KBM-7 (cell line): ENCODE measurements around the gene FGF5.

Experiments
- DNase-seq: peaks from one replicate; pipeline ENCODE4 v3.0.0-alpha.2; 2015
- in situ Hi-C: fragments of 300-500 bp; cut with MboI; formaldehyde crosslinking; loops from 2 replicates; pipeline ENCODE4 v1.14.3; 2020; ENCODE audit warnings: low sequenced_read_pairs, low pct_unique_long_range_greater_than_20kb, mixed read lengths

The FGF5 gene

GRCh38 chr4:80321776-80322175, 55.3 kb downstream of the FGF5 start:
- in situ Hi-C loops, result no loop called here
- DNase-seq, result no peak

GRCh38 chr4:80322716-80323115, 56.3 kb downstream of the FGF5 start:
- DNase-seq, result peak; percentile 5

GRCh38 chr4:80324171-80324570, 57.7 kb downstream of the FGF5 start:
- DNase-seq, result no peak

More at GRCh38 chr4:80322716-80323115, 56.3 kb downstream of the FGF5 start:
- in situ Hi-C loops, result no loop called here

GRCh38 chr4:80331693-80332092, 65.2 kb downstream of the FGF5 start:
- DNase-seq, result no peak
- in situ Hi-C loops, result loop anchor here (25.0 kb wide), 1 partner anchor 1369 kb away; no protein-coding TSS in a partner anchor

More at GRCh38 chr4:80324171-80324570, 57.7 kb downstream of the FGF5 start:
- in situ Hi-C loops, result no loop called here

GRCh38 chr4:80333121-80333520, 66.7 kb downstream of the FGF5 start:
- DNase-seq, result no peak
- in situ Hi-C loops, result loop anchor here (25.0 kb wide), 1 partner anchor 1371 kb away; no protein-coding TSS in a partner anchor

GRCh38 chr4:80334568-80334967, 68.1 kb downstream of the FGF5 start:
- in situ Hi-C loops, result loop anchor here (25.0 kb wide), 1 partner anchor 1372 kb away; no protein-coding TSS in a partner anchor

GRCh38 chr4:80335226-80335553, 68.7 kb downstream of the FGF5 start:
- no peak for DNase-seq
- in situ Hi-C loops, result loop anchor here (25.0 kb wide), 1 partner anchor 1373 kb away; no protein-coding TSS in a partner anchor

More at GRCh38 chr4:80334568-80334967, 68.1 kb downstream of the FGF5 start:
- DNase-seq, result no peak

- peak; percentile 95 for DNase-seq
- in situ Hi-C loops, result loop anchor here (25.0 kb wide), 1 partner anchor 1373 kb away; no protein-coding TSS in a partner anchor
These were observed 69.3 kb downstream of the FGF5 start, which contains the start of gene CFAP299 for GRCh38 chr4:80335554-80336358. Gene CFAP299 (plus strand): TSS chr4:80335730.

- in situ Hi-C loops, result loop anchor here (25.0 kb wide), 1 partner anchor 1374 kb away; no protein-coding TSS in a partner anchor
- peak; percentile 57 for DNase-seq
These were observed 70.1 kb downstream of the FGF5 start for GRCh38 chr4:80336582-80336981.

- DNase-seq, result no peak
- in situ Hi-C loops, result loop anchor here (25.0 kb wide), 1 partner anchor 1378 kb away; no protein-coding TSS in a partner anchor
These were observed 73.6 kb downstream of the FGF5 start for GRCh38 chr4:80340036-80340435.
